ENCODE results near the gene NPEPL1.

DNA sequence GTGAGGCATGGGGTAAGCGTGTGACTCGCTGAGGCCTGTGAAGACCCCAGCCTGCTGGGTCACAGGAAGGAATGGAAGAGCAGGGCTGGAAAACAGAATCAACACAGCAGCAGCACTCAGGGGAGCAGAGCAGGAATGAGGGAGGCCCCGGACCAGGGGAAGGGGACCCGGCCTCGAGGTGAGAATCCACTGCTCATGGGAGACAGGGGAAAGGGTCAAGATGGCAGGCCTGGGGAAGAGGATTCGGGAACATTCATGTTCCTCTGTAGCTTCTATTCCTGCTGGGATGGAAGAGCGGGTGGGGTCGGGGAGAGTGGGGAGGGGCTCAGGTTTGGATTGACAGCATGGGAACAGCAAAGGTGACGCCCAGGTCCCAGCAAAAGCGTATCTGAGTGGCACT, 59.4 kb downstream of the NPEPL1 start:
- no peak for TF ChIP-seq POLR2AphosphoS5 (IDR thresholded peaks at IDR 0.05; ENCODE audit: low read depth, low read length)
- no peak for TF ChIP-seq TAF1 (IDR thresholded peaks at IDR 0.05; ENCODE audit: borderline replicate concordance, insufficient read depth, low read length)

Measured in PFSK-1 (cell line).